HepG2 (cell line): ENCODE measurements around the gene MTA2. TPM values are rescaled to one million over a fixed set of nuclear protein-coding genes. Genes with fewer than 3 reads are reported as not detected.

Experiments
- CHD2 ChIP-seq: IDR thresholded peaks from 2 replicates; pipeline ENCODE4 v1.6.1; 2011; ENCODE audit warnings: low read depth, low read length, improper control_type of control experiment
- FOXA1 ChIP-seq, 2 experiments: fragments of 450-650 bp in 1 of 2; sonication (generic) in 1 of 2; formaldehyde crosslinking in 1 of 2; IDR thresholded peaks; 2 replicates each; pipeline versions ENCODE4 v1.4.0 to v1.6.1; 2016 to 2020; ENCODE audit warnings: missing genetic modification reagents in 1 of 2
- GFI1 ChIP-seq: sonication (generic); formaldehyde crosslinking; IDR thresholded peaks from 2 replicates; pipeline ENCODE4 v1.5.0; 2020; ENCODE audit warnings: missing genetic modification reagents, mild to moderate bottlenecking, borderline replicate concordance
- MAZ ChIP-seq, 2 experiments: sonication (generic) in 1 of 2; formaldehyde crosslinking in 1 of 2; IDR thresholded peaks; 2 replicates each; pipeline versions ENCODE4 v1.5.0 to v1.6.1; 2012 to 2020; ENCODE audit warnings: low read depth in 2 of 2, mild to moderate bottlenecking in 2 of 2, borderline replicate concordance in 1 of 2, improper control_type of control experiment in 1 of 2, low read length in 1 of 2, missing genetic modification reagents in 1 of 2, moderate library complexity in 1 of 2
- MTA3 ChIP-seq: sonication (generic); formaldehyde crosslinking; IDR thresholded peaks from 2 replicates; pipeline ENCODE4 v1.4.0; 2020; ENCODE audit warnings: missing genetic modification reagents
- MTF2 ChIP-seq: sonication (generic); formaldehyde crosslinking; IDR thresholded peaks from 2 replicates; pipeline ENCODE4 v1.5.0; 2020; ENCODE audit warnings: missing genetic modification reagents, borderline replicate concordance
- NFYC ChIP-seq: IDR thresholded peaks from 2 replicates; pipeline ENCODE4 v1.6.1; 2016; ENCODE audit warnings: missing genetic modification reagents, missing compliant biosample characterization
- NONO ChIP-seq, 2 experiments: fragments of 450-650 bp in 1 of 2; sonication (generic) in 1 of 2; formaldehyde crosslinking in 1 of 2; IDR thresholded peaks in 1 of 2; conservative IDR thresholded peaks in 1 of 2; 2 replicates each; pipeline versions ENCODE4 v1.6.1 to v1.8.0; 2017 to 2022; ENCODE audit warnings: mild to moderate bottlenecking in 1 of 2, missing genetic modification reagents in 1 of 2, moderate library complexity in 1 of 2
- RBAK ChIP-seq: sonication (generic); formaldehyde crosslinking; IDR thresholded peaks from 2 replicates; pipeline ENCODE4 v1.5.1; 2020; ENCODE audit warnings: mild to moderate bottlenecking, missing genetic modification reagents
- RCOR2 ChIP-seq: IDR thresholded peaks from 2 replicates; pipeline ENCODE4 v1.6.1; 2016; ENCODE audit warnings: missing biosample characterization, missing genetic modification reagents
- SOX5 ChIP-seq: IDR thresholded peaks from 2 replicates; pipeline ENCODE4 v1.6.1; 2016; ENCODE audit warnings: borderline replicate concordance
- ZBTB1 ChIP-seq: sonication (generic); formaldehyde crosslinking; IDR thresholded peaks from 2 replicates; pipeline ENCODE4 v1.4.0; 2020; ENCODE audit warnings: missing genetic modification reagents, borderline replicate concordance
- ZNF362 ChIP-seq: sonication (generic); formaldehyde crosslinking; IDR thresholded peaks from 2 replicates; pipeline ENCODE4 v1.4.0; 2020; ENCODE audit warnings: missing genetic modification reagents, mild to moderate bottlenecking, borderline replicate concordance
- ZNF574 ChIP-seq: sonication (generic); formaldehyde crosslinking; IDR thresholded peaks from 2 replicates; pipeline ENCODE4 v1.4.0; 2020; ENCODE audit warnings: missing genetic modification reagents
- polyA plus RNA-seq, 8 experiments: library from polyadenylated mRNA; depleted of rRNA in 3 of 8; stranded (reverse) in 7 of 8; unstranded in 1 of 8; fragments of >200 nt; fragmentation: Illumina TruSeq in 4 of 8; extraction: Trizol in 4 of 8; gene quantifications; 2 replicates each; pipeline versions ENCODE4 v1.2.1 to v1.2.3, GENCODE V29; 2011 to 2016; ENCODE audit warnings: low read depth in 4 of 8, missing spikeins in 1 of 8, mixed read lengths in 1 of 8; ENCODE audit not compliant: insufficient read depth in 1 of 8
- total RNA-seq, 5 experiments: library from RNA; depleted of rRNA; stranded (reverse); fragments of >200 nt; fragmentation: Illumina TruSeq; extraction: Trizol; gene quantifications; 2 replicates each; pipeline ENCODE4 v1.2.3, GENCODE V29; 2016; ENCODE audit warnings: low read depth in 1 of 5
- TF ChIP-seq, protein P1 (sequence below): sonication (generic); formaldehyde crosslinking; IDR thresholded peaks from 2 replicates; pipeline ENCODE4 v1.5.1; 2020; ENCODE audit warnings: mild to moderate bottlenecking, moderate library complexity, missing genetic modification reagents
- TF ChIP-seq, protein P2 (sequence below): IDR thresholded peaks from 2 replicates; pipeline ENCODE4 v1.6.1; 2016; ENCODE audit warnings: low read depth, missing genetic modification reagents, missing compliant biosample characterization

MTA2 gene
- total and polyA plus RNA-seq, 2 of the 13 experiments (the other 11 are each of a cell fraction or from before 2014, with no cell fraction given), result 14.0 to 70.0 TPM

- TF ChIP-seq GFI1 (CRISPR knock-in tag) (0 out of 2 replicates have a peak, but pooled peaks have one; percentile 8), RBAK (CRISPR knock-in tag) (0 out of 2 replicates have a peak, but pooled peaks have one; percentile 30), ZNF362 (CRISPR knock-in tag) (no peak), CHD2 (no peak), ZBTB1 (CRISPR knock-in tag) (no peak), MTF2 (CRISPR knock-in tag) (no peak; the same call in 1 of the 2 replicates), SOX5 (CRISPR knock-in tag) (peak; percentile 52; the same call in 1 of the 2 replicates), MTA3 (CRISPR knock-in tag) (no peak), NFYC (peak; percentile 21; the same call in 1 of the 2 replicates), RCOR2 (CRISPR knock-in tag) (0 out of 2 replicates have a peak, but pooled peaks have one; percentile 9), NONO (IDR thresholded peaks at IDR 0.05) (no peak), NONO (CRISPR knock-in tag; conservative IDR thresholded peaks at IDR 0.05) (peak; percentile 70), ZNF574 (CRISPR knock-in tag) (peak; percentile 58), MAZ (IDR thresholded peaks at IDR 0.05; ENCODE audit: borderline replicate concordance, low read depth, low read length) (peak; percentile 33; the same call in 1 of the 2 replicates), MAZ (CRISPR knock-in tag; IDR thresholded peaks at IDR 0.05; ENCODE audit: low read depth) (peak; percentile 95), FOXA1 (IDR thresholded peaks at IDR 0.05) (no peak), FOXA1 (CRISPR knock-in tag; IDR thresholded peaks at IDR 0.05) (no peak)
- TF ChIP-seq, protein P1, sequence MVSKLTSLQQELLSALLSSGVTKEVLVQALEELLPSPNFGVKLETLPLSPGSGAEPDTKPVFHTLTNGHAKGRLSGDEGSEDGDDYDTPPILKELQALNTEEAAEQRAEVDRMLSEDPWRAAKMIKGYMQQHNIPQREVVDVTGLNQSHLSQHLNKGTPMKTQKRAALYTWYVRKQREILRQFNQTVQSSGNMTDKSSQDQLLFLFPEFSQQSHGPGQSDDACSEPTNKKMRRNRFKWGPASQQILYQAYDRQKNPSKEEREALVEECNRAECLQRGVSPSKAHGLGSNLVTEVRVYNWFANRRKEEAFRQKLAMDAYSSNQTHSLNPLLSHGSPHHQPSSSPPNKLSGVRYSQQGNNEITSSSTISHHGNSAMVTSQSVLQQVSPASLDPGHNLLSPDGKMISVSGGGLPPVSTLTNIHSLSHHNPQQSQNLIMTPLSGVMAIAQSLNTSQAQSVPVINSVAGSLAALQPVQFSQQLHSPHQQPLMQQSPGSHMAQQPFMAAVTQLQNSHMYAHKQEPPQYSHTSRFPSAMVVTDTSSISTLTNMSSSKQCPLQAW (CRISPR knock-in tag), result peak; percentile 89
- TF ChIP-seq, protein P2, sequence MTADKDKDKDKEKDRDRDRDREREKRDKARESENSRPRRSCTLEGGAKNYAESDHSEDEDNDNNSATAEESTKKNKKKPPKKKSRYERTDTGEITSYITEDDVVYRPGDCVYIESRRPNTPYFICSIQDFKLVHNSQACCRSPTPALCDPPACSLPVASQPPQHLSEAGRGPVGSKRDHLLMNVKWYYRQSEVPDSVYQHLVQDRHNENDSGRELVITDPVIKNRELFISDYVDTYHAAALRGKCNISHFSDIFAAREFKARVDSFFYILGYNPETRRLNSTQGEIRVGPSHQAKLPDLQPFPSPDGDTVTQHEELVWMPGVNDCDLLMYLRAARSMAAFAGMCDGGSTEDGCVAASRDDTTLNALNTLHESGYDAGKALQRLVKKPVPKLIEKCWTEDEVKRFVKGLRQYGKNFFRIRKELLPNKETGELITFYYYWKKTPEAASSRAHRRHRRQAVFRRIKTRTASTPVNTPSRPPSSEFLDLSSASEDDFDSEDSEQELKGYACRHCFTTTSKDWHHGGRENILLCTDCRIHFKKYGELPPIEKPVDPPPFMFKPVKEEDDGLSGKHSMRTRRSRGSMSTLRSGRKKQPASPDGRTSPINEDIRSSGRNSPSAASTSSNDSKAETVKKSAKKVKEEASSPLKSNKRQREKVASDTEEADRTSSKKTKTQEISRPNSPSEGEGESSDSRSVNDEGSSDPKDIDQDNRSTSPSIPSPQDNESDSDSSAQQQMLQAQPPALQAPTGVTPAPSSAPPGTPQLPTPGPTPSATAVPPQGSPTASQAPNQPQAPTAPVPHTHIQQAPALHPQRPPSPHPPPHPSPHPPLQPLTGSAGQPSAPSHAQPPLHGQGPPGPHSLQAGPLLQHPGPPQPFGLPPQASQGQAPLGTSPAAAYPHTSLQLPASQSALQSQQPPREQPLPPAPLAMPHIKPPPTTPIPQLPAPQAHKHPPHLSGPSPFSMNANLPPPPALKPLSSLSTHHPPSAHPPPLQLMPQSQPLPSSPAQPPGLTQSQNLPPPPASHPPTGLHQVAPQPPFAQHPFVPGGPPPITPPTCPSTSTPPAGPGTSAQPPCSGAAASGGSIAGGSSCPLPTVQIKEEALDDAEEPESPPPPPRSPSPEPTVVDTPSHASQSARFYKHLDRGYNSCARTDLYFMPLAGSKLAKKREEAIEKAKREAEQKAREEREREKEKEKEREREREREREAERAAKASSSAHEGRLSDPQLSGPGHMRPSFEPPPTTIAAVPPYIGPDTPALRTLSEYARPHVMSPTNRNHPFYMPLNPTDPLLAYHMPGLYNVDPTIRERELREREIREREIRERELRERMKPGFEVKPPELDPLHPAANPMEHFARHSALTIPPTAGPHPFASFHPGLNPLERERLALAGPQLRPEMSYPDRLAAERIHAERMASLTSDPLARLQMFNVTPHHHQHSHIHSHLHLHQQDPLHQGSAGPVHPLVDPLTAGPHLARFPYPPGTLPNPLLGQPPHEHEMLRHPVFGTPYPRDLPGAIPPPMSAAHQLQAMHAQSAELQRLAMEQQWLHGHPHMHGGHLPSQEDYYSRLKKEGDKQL (CRISPR knock-in tag), result peak; percentile 53; the same call in 1 of the 2 replicates
Observed at GRCh38 chr11:62545437-62546243, 56.0 kb downstream of the MTA2 start (continued).
